GM19438 (cell line): Measurements from ENCODE around the gene CFAP54.
"Not testable (repeated sequence)": the region's sequence is repeated elsewhere in the genome, so short reads cannot be mapped to it uniquely, and the experiment has no call there.

Experiments used
- ATAC-seq: cut with Tn5 transposase; IDR thresholded peaks from one replicate; pipeline ENCODE4 v1.9.1; 2021; ENCODE audit warnings: low read depth; ENCODE audit not compliant: unreplicated experiment

Gene CFAP54, protein sequence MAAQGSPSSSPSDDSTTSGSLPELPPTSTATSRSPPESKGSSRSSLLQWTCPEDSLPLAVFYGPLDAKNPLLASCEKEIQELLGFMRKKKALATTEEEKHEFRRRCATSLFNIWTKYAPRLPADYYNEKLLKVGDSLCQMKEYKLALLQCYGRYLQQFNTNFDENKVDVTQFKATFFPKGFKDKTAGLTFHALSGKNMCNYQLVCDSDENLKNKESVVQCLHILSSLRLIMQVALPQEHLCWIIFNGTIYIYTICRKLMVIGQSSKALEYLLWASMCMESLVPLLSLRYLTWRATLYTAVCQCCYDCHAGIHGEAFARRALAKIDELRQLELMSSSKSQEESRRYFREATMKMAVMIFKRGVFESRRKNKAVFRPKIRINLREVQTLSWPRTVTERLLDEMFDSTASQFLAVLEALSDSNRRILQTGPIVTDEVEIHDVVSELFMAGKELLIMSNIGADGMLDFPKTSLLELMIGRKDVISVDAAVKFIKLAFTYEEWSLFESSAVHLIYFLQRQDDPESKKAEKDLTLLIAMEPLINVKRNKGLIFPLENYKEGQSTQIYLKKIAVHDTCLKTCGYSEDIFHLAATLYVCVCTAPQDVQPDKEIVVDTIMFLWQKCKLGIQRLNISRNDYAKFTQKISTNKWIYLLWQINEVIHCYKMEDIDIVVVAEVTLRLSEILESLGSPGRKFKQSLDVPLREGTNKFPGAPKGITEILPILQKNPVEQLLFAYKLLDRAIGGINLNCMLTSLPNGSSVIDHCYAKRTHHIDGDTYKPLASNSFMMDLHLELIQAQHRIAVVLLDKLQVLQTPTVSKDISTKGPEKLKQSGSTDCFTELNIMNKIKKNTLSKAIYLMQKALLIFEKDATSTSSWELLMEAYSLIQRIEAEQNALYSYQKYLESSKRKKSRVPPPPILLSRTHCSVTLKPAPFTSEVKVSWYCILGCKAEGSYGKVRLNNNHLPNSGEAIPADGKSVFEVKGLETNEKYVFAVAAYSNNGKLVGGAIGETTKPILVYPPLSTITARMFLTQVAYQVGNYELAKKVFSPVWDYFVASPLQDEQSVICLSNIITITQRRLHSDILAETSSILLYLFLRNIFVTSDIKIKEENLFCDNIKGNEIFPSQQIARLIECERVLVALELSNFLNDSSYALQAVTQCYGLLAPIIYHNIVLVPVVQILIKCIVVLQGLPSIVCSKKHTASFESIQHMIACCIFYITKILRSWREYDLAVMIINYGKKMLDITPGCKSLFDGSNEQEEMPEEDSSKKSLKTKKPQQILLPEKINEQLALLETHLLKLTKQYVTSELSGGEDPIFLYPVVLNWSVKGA (N-terminal part only)

GRCh38 chr12:96489392-96490056 is at the start of gene CFAP54:
CFAP54 (plus strand) TSS chr12:96489577; CDS start chr12:96489610, 33 bp downstream.
- peak; percentile 80 for ATAC-seq

DNA sequence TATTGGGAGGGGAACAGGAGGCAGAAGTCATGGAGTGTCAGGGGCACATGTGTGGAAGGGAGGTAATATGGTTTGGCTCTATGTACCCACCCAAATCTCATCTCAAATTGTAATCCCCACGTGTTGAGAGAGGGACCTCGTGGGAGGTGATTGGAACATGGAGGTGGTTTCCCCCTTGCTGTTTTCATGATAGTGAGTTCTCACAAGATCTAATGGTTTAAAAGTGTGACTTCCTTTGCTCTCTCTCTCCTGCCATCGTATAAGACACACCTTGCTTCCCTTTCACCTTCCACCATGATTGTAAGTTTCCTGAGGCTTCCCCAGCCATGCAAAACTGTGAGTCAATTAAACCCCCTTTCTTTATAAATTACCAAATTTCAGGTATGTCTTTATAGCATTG is 47.6 kb upstream of the CFAP54 start:
- ATAC-seq, result no peak

GRCh38 chr12:96442906-96443305 is 46.5 kb upstream of the CFAP54 start:
- ATAC-seq, result no peak

DNA sequence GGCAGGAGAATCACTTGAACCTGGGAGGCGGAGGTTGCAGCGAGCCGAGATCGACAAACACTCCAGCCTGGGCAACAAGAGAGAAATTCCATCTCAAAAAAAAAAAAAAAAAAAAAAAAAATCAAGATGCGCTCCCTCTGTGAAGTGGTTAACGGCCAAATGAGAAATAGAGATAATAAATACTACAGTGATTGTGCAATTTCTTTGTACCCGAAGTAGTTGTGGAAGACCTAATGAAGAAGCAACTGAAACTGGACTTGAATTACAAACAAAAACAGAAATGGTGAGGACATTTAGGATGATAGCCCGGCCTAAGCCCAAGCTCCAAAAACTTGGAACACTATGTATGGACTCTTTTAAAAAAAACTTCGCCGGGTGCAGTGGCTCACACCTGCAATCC is 45.0 kb upstream of the CFAP54 start:
- no peak for ATAC-seq

DNA sequence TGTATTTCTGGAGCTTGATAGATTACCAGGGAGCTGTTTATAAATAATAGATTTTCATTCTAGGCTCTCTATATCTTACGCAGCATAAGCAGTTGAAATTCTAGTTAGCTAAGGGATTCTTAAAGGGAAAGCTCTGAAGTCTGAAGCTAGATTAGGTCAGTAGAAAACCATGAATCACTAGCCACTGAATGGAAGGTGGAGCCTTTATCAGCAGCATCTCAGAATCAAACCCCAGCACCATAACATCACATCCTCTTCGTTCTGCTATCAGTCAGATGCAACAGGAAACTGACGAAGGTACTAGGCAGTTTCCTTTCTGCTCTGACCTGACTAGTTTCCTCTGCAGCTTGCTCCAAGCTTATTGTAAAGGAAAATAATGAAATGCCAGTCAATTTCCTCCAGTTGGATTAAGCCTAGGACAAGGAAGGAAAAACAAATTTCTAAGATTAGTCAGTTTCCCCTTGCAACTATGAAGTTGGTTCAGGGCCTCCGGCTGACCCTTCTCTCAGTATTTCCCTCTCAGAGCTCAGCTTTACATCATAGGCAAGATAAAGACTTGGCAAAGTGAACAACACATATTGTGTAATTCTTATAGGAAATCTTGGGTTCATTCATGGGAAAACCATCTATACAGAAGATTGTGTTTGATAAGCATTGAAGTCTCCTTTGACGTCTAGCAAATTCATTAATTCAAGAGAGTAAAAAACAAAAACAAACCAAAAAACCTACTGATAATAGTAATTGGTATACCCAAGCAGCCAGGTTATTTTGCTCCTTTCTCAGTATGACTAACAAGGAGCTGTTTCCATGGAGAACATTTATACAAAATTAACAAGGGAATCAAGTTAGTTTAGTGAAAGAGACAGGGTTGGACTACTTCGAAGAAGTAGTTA is 43.4 kb upstream of the CFAP54 start:
- peak; percentile 93 for ATAC-seq

GRCh38 chr12:96447256-96447655 is 42.1 kb upstream of the CFAP54 start:
- ATAC-seq, result no peak

DNA sequence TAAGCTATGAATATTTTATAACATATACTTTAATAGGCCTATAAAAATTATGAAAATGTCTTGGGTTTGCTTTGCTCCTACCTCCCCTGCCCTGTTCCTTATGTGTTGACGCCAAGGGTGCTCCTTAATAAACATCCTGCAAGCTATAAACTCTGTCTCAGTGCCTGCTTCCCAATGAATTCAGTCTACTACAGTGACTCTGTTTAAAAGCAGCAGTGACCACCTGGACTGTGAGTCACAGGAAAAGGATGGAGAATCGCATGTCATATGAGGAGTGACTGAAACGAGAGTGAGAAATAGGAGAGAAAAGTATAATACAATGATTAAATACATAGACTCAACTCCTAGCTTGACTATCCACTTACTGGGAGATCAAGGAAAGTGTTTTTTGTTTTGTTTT is 41.1 kb upstream of the CFAP54 start:
- no peak for ATAC-seq

- ATAC-seq, result no peak
Observed at GRCh38 chr12:96452261-96452922, 37.0 kb upstream of the CFAP54 start.

DNA sequence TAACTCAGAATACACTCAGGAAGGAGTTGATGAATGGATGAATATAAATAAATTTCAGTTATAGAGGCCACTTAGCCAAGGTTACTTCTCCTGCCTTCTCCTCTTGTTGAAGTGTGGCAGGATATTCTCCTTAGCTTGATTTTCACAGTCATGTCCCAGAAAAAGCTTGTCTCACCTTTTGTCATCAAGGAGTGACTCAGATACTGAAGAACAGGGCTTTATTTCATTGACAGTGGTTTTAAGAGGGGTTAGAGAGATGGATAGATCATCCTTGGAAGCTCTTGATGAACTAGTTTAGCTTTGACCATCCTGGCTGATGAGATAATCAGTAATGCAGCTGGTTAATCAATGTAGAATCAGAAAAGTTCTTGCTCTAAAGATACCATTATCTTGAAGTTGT is 35.0 kb upstream of the CFAP54 start:
- ATAC-seq, result no peak

DNA sequence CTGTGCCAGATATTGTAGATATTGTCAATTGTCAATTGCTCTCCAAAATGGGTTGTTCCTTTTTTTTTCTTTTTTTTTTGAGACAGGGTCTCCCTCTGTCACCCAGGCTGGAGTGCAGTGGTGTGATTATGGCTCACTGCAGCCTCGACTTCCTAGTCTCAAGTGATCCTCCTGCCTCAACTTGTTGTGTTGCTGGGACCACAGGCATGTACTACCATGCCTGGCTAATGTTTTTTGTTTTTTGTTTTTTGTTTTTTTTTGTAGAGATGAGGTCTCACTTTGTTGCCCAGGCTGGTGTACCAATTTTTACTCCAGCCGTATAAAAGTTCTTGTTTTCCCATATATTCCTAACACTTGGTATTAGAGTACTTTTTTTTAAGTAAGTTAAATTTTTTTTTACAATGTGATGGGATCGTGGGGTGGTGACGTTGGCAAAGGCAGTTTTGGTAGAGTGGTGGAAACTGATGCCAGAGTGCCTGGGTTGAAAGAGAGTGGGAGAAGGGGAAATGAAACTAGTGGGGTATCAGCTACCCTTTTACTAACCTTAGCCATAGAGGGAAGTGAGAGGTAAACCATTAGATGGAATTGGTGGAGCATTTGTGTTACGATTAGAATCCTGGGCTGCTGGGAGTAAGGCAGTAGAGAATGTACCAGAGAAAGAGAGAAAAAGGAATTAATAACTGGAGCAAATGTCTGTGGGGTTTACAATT is 33.0 kb upstream of the CFAP54 start:
- ATAC-seq, result peak; percentile 80

DNA sequence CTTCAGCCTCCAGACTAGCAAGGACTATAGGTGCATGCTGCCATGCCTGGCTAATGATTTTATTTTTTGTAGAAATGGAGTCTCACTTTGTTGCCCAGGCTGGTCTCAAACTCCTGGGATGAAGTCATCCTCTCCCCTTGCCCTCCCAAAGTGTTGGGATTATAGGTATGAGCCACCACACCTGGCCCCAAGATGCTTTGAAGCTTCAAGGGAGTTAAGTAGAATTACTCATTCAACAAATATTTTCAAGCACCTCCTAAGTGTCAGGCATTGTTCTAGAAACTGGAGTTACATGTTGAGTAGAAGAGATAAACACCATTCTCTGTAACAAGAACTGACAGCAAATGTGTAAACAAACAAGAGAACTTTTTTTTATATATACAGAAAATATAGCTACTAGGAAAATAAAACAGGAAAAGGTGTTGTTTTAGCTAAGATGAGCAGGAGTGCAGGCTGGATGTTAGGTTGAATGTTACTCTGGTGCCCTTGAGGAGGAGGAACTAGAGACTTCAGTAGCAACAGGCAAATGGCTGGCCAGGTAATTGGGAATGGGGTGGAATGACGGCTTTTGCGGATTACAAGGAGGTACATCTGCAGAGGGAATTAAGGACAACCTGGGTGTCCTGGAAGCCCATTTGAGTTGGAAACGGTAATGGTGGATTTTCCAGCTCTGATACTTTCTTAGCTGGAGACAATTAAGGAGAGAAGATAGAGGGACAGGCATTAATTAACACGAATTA is 32.0 kb upstream of the CFAP54 start:
- no peak for ATAC-seq

- ATAC-seq, result not testable (repeated sequence)
Observed at GRCh38 chr12:96459281-96459680, 30.1 kb upstream of the CFAP54 start.

DNA sequence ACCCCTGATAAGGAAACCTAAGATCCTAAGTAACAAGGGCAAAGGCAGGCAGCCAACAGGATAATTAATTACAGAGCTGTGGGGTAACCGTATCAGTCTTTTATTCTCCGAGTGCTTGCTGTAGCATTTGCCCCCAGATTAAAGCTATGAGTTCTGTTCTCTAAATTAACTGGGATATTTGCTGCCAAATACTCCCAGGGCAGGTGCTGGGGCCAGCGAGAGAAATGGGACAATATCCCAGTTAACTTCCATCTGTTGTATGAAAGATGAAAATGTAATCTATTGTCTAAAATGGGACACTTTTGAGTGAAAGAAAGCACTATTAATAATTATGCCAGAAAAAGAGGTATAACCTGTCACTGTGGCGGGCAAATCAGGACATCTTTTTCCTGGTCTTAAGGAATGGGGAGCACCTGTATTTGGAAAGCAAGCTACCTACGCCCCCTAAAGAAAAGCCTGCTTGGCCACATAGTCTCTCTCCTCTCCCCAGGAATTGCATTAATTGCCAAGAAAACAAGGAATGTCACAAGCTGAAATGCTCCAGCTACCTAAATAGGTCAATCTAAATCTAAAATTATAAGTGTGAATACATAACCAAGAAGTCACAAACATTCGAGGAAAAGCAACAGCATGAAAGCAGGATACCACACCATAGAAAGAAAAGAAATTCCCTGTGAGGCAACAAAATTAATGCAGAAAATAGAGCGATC is 26.7 kb upstream of the CFAP54 start:
- no peak for ATAC-seq

- ATAC-seq, result no peak
Observed at GRCh38 chr12:96465896-96466295, 23.5 kb upstream of the CFAP54 start.

- no peak for ATAC-seq
Observed at GRCh38 chr12:96466939-96467751, 22.2 kb upstream of the CFAP54 start.
